ENCODE measurements around the gene NIPSNAP2.

DNA sequence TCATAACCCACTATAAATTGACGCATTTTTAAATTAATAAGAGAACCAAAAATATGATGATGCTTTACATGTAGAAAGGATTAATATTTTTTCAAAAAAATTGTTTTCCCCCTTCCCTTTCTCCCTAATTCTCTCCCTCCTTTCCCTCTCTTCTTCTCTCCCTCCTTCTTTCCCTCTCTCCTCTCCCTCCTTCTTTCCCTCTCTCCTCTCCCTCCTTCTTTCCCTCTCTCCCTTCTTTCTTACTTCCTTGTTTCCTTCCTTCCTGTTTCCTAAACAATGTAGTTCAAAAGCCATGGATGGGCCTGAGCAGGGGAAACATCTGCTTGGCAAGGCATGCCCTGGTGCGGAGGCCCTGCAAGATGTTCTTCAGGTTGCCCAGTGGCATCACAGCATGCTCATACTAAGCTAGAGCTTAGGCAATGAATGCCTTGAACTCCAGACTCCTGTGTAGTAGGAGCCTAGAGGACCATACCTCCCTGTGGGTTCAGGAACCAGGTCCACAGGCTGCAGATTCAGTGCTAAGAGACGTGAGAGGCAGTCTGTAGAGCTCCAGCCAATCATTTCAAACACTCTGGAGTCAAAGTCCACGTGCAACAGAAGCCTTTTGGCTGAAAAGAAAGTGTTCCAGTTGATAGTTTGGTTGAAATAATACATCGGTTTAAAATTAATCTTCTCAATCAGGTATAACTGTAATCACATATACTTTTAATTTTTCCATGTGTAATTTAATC lies 32.8 kb upstream of the NIPSNAP2 start:
- TF ChIP-seq, protein P1, sequence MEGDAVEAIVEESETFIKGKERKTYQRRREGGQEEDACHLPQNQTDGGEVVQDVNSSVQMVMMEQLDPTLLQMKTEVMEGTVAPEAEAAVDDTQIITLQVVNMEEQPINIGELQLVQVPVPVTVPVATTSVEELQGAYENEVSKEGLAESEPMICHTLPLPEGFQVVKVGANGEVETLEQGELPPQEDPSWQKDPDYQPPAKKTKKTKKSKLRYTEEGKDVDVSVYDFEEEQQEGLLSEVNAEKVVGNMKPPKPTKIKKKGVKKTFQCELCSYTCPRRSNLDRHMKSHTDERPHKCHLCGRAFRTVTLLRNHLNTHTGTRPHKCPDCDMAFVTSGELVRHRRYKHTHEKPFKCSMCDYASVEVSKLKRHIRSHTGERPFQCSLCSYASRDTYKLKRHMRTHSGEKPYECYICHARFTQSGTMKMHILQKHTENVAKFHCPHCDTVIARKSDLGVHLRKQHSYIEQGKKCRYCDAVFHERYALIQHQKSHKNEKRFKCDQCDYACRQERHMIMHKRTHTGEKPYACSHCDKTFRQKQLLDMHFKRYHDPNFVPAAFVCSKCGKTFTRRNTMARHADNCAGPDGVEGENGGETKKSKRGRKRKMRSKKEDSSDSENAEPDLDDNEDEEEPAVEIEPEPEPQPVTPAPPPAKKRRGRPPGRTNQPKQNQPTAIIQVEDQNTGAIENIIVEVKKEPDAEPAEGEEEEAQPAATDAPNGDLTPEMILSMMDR (IDR thresholded peaks at IDR 0.05): no peak
- no peak for TF ChIP-seq POLR2A (IDR thresholded peaks at IDR 0.05)

Measured in tibial nerve (tissue), 3 donors.